Cerebellar cortex (tissue), 1 donor: ENCODE measurements around the gene COA5.

ENCODE experiments used
- DNase-seq: peaks from one replicate; pipeline ENCODE4 v3.0.0-alpha.2; 2015; ENCODE audit warnings: low spot score

The COA5 gene

GRCh38 chr2:98551316-98551715, 57.0 kb downstream of the COA5 start:
- DNase-seq: no peak

GRCh38 chr2:98550165-98550564, 58.1 kb downstream of the COA5 start:
- no peak for DNase-seq
